Stimulated activated CD4-positive, alpha-beta T cell treated with anti-CD3 and anti-CD28 coated beads, Interleukin-2, amount 100 ng/mL, for 4 hours (primary cell): ENCODE results near the gene LRGUK.
A peak's percentile ranks its signal among the peaks of the same experiment; 100 is the strongest.

Experiments used
- DNase-seq: peaks from one replicate; pipeline ENCODE4 v3.0.0-alpha.2; 2020; ENCODE audit warnings: low read depth

Gene LRGUK

DNA sequence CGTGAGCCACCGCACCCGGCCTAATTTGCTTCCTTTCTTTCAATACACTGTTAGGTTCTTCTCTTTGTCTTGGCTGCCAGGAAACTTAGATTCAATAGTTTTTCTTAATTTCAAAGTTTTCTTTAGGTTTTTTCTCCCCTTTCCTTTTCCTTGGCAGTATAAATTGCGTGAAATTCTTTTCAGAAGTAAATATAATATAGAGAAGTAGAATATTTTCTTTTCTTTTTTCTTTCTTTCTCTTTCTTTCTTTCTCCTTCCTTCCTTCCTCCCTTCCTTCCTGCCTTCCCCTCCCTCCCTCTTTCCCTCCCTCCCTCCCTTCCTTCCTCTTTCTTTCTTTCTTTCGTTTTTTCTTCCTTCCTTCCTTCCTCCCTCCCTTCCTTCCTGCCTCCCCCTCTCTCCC is 1.7 kb downstream of the LRGUK start:
- no peak for DNase-seq

DNA sequence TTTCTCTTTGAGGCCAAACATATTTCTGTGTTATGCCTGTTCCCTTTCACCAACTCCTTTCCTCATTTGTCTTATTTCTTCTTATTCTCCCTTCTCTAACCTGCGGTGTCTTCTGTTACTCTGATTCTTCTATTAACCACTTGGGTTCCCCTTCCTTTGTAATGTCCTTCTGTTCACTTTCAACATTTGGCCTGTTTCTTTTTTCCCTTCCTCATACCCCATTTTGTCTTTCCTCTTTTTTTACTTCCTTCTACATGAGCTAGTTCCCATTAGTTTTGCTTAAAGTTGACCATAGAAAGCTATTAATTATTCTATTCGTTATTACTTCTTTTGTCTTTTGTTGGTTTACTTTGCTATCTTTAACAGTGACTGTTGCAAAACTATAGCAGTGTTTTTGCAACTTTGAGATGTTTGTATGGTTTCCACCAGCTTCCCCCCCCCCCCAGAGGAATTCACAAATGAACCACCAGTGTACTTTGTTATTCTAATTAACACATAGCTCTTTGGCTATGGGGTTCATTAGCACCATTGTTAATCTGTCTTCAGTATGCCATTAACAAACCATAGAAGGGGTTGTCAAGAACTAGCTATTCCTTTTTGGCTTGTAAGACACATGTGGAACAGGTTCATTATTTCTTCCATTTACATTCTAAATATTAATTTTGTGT is 2.9 kb downstream of the LRGUK start:
- DNase-seq = no peak

DNA sequence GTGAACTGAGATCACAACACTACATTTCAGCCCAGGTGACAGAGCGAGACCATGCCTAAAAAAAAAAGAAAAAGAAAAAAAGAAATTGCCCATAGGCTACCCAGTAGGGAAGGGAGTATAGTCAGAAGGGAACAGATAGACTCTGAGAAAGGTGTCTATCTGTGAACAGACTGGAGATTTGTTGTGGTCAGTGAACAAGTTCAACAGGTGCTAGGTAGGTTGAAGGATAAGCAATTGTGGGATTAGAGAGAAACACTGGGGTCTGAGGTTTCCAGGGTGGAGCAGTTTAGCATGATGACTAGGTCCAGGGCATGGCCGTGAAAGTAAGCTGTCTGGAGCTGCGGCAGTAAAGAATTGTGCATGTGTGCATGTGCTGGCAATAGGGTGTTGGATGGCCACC is 6.9 kb downstream of the LRGUK start:
- DNase-seq = no peak

DNA sequence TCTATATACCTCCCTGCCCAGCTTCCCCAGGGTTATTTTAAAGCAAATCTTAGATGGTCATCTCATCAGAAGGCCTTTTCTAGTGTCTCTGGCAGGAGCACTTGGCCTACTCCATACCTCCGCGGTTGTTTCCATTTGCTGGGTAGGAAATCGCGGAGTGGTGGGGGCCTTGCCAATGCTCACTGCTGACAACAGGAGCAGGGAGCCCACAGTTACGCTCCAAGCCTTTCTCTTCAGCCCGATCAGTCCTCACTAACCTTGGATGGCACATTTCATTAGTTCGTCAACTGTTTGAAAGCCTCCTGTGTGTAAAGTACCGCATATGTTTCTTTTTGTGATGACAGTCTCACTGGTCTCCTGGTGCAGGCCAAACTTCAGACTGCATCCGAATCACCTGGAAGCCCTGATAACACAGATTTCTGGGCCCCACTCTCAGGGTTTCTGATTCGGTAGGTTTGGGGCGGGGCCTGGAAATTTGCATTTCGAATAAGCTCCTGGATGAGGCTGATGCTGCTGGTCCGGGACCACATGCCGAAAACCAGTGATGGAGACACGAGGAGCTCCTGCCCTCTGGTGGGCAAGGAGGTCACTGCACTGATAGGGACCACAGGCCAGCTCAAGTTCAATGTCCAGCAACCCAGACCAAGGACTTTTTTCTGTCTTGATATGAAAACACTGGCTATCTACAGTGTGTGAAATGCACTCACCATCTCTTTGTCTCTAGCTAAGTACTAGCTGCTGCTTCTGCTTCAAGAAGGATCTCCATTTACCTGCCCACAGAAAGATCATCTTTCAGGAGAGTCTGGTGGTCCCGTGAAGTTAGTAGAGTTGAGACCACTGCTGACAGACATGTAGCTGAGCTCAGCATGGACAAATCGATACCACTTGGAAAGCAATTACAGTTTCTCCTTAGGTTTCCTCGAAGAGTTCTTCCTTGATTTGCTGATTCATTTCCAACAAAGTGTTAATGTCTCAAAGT is 14.0 kb downstream of the LRGUK start:
- peak; percentile 6 for DNase-seq

DNA sequence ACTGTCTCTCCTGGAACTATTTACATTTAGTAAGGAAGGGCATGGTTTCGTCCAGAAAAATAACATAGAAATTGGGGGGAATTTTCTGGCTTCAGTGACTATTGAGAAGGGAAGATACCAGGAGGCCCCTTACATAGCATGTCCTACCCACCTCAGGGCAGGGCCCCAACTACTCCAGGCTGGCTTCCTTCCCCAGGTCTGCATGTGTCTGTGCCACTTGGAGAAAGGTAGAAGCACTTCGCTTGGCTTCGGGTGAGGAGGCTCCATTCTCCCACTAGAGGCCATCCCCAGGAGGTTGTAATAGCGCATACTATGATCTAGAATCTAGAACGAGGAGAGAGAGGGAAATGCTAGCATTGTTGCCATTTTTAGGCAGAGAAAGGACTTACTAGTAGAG is 14.7 kb downstream of the LRGUK start:
- no peak for DNase-seq

DNA sequence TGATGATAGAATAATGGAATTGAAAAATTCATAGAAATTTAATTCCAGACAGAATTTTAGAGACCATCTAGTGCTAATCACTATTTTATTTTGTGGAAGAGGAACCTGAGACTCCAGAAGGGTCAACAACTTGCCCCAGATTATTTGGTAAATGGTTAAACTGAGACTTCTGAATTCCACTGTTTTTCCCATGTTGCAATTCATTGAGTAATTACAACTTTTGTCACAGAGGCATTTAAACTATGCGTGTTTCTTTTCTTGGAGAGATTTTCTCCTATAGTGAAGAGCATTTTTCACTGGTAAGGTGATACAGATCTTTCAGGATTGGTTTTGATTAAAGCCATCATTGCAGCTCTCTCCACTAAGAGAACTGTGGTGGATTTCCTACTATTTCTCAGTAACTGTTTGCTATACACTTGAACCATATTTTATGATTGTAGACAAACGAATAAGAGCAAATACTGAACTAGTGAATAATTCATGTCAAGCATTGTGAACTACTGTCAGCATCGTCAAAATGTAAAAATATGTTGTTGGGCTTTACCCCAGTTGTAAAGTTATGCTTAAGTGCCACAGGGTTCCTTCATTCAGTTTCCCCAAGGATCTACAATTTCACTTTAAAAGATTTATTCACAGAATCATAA is 26.5 kb downstream of the LRGUK start:
- no peak for DNase-seq

DNA sequence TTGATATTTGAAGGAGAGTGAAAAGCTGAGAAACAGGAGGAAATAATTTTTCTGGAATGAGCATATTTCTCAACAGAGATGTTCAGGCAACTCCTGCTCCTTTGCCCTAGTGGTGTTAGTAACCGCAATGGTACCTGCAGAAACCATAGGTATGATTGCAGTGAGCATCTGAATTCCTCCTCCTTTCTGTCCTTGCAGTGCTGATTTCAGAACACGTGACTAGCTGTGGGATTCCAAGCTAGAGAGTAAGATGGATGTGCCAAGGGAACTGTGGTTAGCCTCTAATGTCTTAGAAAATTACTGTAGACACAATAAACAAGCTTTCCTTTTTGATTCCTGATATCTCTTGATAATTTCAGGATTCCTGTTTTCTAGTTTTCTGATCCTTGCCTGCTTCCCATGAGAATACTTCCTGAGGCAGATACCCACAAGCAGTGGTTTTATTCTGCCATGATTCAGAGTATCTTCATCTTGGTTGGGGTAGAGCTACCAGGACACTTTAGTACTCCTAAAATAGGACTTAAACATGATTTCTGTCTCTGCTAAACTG is 27.5 kb downstream of the LRGUK start:
- DNase-seq = no peak

DNA sequence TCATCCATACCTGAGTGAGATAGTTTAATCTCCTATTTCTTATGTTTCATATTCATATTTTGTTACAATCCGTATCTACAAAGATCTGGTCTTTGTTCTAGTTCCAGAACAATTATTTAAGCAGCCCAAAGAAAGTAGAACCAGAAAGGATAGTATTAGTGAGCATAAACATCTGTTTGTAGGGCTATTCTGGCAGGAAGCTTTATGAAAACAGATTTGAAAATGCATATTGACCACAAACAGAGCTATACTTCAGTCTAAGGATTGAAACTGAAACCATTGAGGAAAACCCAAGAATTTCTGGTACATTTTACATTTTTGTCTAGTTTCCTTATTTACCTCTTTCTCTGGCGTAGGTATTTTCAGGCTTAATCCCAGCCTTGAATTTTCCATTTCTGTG is 28.1 kb downstream of the LRGUK start:
- no peak for DNase-seq

DNA sequence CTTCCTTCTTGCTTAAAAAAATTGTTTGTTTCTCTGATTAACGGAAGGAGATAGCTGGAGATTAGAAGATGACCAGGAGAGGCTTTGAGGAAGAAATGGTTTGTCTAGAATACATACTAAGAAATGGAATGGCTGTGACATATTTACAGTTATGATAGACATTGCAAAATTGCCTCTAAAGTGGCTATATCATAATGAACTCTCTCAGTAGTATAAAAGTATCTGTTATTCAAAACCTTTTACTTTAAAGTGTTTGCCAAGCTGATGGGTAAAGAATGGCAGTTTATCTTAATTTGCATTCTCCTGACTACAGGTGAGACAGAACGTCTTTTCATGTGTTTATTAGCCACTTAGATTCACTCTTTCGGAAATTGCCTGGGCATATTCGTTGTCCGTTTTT is 28.7 kb downstream of the LRGUK start:
- DNase-seq = no peak

DNA sequence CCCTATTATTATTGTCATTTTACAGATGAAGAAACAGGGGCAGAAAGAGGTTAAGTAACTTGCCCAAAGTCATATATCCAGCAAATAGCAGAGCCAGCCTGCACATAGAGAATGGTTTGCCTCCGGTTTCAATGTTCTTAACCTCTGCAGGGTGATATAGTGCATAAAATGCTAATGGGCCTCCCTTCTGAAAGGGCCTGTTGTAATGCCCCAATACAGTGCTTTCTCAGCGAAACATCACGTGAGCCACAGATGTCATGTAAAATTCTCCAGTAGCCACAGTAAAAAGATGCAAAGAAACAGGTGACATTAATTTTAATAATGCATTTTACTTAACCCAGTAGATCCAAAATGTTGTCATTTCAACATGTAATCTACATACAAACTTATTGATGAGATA is 38.1 kb downstream of the LRGUK start:
- no peak for DNase-seq

- DNase-seq = no peak
These were observed 40.1 kb downstream of the LRGUK start for GRCh38 chr7:134167250-134167649.

DNA sequence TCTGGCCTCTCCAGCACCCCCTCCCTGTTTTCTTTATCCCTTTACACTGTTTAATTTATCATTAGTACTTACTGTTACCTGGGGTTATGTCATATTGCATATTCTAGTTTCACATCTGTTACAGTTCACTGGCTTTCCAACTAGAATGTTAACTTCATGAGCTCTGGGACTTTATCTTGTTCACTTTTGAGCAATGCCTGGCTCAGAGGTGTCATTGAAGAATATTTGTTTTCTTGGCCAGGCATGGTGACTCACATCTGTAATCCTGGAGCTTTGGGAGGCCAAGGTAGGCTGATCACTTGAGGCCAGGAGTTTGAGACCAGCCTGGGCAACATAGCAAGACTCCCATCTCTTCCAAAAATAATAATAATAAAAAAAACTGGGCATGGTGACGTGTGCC is 40.7 kb downstream of the LRGUK start:
- no peak for DNase-seq

GRCh38 chr7:134174795-134175261 is 47.7 kb downstream of the LRGUK start:
- DNase-seq = no peak

DNA sequence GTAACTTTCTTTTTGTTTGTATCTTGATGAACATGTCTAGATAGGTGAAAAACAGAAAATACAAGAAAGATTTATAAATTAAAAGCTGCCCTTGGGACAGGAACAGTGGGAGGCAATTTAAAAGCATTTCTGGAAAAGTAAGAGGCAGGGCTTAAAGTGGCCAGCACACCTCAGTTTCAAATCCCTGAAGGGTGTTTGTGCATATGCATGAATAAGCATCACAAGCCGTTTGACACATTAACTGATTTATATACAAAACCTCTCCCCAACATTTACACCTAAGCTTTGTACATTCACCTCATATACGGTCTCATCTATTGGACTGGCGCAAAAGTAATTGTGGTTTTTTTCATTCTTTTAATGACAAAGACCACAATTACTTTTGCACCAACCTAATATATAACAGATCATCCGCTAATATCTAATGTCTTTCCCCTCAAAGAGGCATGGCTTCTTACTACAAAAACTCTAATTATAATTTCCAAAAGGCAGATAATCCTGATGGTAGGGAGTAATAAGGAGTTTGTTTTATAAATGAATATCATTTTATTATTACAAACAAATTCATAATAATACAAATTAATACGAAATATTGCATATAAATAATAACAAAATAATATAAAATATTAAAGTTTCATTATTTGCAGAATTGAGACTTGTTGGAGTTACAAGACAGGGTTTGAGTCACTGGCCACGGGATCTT is 48.3 kb downstream of the LRGUK start:
- no peak for DNase-seq

- DNase-seq = no peak
These were observed 48.9 kb downstream of the LRGUK start for GRCh38 chr7:134176037-134176350.

DNA sequence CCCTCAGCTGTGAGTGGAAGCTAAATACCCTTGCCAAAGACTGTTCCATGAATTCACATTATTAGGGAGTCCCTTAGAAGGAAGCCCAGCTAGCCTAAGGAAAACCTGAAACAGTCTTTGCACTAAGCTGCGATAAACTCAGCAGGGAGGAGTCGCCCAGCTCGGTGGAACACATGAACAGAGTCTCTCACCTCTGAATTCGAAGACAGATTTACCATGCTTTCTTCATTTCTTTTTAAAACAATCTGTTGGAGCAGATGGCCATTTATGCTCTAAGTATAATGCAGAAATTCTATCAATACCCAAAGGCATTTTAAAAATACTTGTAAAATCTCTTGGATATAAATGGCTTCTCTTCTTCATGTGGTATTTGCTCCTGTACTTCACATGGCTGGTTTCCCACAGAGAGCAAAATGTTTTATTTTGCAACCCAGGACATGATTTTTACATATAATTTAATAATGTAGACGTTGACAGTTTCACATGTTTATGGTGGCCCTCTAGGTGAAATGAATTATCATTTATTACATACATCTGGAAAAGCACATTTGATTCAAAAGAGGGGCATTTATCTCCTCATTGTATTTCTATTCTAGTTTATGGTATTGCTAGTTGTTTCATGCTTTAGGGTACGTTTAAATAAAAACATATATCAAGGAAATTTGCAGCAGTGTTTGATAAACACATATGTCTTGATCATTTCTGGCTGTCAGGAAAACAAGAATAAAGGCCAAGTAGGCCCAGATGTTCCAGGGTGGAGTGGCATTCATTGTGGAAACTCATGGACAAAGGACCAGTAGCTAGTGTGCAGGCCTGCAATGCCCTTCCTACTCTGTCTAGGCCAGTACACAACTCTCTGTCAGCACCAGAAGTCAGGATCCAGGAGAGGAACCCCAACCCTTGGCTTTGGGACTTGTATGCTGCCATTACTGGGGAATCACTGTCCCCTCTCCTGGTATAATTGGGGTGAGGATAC is 52.2 kb downstream of the LRGUK start:
- no peak for DNase-seq

GRCh38 chr7:134180376-134180775 is 53.2 kb downstream of the LRGUK start:
- DNase-seq = no peak

DNA sequence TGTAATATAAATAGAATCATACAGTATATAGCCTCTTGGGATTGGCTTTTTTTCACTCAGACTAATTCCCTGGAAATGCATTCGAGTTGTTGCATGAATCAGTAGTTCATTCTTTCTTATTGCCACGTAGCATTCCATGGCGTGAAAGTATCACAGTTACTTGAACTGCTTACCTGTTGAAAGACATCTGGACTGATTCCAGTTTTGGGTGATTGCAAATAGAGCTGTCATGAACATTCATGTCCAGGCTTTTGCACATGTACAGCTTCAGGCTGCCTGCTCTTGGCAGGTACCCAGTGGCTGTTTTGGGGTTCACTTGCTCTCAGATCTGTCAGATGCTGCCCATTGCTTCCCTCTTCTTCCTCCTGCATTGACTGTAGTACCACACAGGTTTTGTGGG is 54.9 kb downstream of the LRGUK start:
- no peak for DNase-seq

- DNase-seq = no peak
These were observed 57.6 kb downstream of the LRGUK start for GRCh38 chr7:134184767-134185166.

DNA sequence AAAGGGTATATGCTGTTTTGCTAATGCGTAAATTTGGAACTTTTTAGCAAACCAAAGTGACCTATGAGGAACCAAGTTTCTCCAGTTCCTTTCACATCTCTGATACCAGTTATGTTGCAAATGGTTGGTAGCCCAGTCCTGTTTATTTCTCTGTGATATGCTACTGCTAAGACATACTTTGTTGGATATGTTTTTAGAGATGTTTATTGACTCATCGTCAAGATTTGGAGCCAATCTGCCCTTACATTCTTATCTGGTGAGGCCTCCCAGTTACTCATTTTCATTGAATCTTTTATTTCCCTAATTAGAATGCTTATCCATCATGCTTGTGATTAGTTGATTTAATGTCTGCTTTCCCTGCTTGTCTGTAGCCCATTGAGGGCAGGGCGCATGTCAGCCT is 58.9 kb downstream of the LRGUK start:
- DNase-seq = no peak

DNA sequence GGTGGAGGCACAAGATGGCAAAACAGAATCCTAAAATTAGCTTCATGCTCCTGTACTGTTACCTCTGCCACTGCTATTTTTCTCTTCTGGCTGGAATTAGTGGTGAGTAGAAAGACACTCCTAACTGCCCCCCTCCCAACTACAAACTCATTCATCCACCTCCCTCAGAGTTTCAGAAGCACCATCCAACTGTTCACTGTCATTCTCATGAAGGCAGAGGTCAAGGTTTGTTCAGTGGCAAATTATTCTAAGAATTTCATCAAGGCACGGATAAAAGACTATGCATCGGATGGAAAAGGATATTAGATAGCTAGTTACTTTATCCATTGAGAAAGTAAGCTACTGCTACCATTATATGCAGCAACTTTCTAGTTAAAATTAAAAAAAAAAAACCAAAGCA is 59.7 kb downstream of the LRGUK start:
- no peak for DNase-seq
